SIG-M5 treated with dmso at 0.1 percent for 504 hours (cell line): ENCODE measurements around the gene NME7.
"Not testable (repeated sequence)": the region's sequence is repeated elsewhere in the genome, so short reads cannot be mapped to it uniquely, and the experiment has no call there.

Experiments used
- DNase-seq: peaks from one replicate; lab custom pipeline; 2025; ENCODE audit not compliant: unreplicated experiment; lab: John Stamatoyannopoulos, UW

Gene NME7

DNA sequence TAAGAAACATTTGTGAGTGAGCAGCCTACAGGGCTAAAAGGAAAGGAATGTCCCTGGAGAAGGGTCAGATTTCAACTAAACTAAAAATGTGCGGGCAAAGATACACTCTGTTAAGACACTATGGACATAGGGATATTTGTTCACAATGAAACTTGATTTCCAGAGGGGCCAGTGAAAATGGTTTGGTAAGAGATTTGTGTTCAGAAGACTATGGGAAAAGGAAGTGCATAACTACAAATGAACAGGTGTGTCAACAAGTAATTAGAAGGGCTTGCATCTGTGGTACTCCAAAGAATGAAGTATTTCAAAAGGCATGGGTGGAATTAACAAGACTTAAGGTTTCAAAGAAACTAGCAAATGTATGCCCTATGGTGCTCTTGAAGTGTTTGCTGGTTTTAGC, 60.4 kb downstream of the NME7 start:
- DNase-seq, result no peak

DNA sequence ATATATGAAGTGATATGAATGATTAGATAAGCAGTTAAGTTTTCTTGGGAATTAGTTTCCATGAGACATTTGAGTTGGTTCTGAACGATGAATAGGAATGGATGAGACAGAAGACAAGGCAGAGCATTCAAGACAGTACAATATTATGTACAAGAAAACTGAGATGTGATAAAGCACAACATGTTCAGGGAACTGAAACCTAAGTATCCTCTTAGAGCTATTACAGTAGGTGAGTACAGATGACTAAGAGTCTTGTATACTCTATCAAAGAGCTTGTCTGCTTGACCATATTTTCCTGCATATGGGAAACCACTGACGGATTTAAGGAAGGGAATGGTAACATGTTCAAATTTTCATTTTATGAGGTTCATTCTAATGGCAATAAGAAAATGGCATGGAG, 61.6 kb downstream of the NME7 start:
- DNase-seq, result no peak

DNA sequence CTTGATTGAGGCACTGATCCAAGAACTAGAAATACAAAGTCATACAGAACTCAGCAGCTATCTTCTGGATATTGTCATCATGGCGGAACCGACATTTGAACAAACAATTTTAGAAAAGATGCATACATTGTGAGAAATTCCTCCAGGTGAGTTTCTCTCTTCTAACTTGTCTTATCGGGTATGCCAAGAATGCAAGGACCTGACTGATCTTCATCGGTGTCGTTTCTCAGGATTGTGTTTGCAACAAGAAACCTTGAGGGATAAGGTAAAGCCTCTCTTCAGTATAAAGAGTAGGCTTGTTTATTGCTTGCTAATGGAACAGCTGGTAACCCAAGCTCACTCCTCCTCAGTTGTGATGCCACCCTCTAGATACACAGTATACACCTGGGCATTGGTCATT, 62.2 kb downstream of the NME7 start:
- DNase-seq, result no peak

- no peak for DNase-seq
Measured at GRCh38 chr1:169300854-169301253, 66.7 kb downstream of the NME7 start.

GRCh38 chr1:169298441-169298840, 69.2 kb downstream of the NME7 start:
- DNase-seq, result no peak

DNA sequence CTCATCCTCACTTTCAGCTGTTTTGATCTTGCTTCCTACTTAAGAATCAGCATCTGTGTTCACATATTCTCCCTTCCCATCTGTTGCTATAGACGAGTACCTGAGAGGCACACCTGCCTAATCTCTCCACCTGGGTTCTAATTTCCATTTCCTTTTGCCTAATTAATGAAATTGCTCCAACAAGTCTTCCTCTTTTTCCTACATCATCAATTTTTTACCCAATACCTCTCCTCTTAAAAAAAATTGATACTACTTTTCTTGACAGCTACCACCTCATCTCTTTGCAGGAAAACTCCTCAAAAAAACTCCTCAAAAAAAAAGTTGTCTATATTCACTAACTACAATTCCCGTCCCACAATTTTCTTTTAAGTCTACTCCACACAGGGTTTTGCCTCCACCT, 71.8 kb downstream of the NME7 start:
- no peak for DNase-seq

DNA sequence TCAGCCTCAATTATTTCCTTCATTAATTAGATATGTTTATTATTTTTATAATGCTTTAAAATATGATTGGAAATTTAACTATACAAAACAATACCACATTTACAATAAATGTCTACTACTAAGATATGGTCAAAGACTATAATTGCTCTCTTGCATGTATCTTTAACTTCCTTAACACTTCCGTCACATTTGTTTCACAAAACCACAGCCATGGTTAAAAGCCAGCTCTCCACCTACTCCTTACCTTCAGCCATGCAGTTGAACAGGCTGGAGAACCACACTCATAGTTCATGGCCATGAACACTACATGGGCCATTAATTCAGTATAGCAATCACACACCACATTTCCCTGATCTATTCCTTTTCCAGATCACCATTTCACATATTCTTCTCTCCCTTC, 72.2 kb downstream of the NME7 start:
- no peak for DNase-seq

DNA sequence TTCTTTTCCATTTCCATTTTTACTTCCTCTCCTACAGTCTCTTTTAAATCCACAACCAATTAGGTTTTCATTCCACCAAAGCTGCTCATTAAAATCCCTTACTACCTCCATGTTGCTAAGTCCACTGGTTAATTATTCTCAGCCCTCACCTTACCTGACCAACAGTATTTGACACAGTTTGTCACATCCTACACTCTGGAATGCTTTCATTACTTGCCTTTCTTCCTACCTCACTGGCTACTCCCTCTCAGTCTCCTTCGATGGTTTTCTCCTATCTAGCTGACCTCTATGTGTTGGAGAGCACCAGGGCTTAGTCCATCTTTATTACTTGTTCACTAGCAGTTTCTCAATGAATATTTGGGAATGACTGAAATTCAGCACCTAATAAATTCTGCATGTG, 78.6 kb downstream of the NME7 start:
- DNase-seq, result no peak

DNA sequence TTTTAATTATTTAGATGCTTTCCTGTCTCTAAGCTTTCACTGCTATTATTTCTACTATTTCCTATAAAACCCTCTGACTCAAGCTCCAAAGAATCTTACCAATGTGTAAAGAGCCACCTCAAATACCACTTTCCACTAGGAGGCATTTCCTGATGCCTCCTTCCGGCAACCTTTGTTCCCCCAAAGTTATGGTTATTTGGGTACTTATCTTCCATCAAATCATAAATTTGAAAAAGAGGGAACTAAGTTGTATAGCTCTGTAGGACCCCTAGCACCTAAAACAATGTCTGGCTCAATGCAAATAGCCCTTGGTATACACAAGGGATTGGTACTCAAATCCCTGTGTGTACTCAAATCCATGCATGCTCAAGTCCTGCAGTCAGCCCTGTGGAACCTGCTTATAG, 79.6 kb downstream of the NME7 start:
- DNase-seq, result no peak

- no peak for DNase-seq
Measured at GRCh38 chr1:169287280-169287679, 80.3 kb downstream of the NME7 start.

DNA sequence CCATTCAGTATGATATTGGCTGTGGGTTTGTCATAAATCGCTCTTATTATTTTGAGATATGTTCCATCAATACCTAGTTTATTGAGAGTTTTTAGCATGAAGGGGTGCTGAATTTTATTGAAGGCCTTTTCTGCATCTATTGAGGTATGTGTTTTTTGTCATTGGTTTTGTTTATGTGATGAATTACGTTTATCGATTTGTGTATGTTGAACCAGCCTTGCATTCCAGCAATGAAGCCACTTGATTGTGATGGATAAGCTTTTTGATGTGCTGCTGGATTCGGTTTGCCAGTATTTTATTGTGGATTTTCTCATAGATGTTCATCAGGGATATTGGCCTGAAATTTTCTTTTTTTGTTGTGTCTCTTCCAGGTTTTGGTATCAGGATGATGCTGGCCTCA, 86.0 kb downstream of the NME7 start:
- not testable (repeated sequence) for DNase-seq

DNA sequence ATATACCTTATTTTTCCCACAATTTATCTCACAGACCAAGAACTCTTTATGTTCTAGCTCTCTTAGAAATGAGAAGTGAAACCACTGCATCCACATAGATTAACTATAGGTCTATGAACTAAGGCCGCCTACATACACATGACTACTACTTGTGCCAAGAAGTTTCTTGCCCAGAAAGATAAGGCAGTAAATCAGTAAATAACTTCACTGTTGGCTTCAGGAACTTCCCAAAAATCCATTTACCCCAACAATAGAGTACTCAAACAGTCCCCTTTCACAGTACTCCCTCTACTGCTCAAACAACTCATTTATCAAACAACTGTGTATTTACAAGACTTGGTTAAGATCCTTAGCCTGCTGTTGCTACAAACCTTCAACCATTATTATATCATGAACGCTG, 96.5 kb downstream of the NME7 start:
- DNase-seq, result no peak

DNA sequence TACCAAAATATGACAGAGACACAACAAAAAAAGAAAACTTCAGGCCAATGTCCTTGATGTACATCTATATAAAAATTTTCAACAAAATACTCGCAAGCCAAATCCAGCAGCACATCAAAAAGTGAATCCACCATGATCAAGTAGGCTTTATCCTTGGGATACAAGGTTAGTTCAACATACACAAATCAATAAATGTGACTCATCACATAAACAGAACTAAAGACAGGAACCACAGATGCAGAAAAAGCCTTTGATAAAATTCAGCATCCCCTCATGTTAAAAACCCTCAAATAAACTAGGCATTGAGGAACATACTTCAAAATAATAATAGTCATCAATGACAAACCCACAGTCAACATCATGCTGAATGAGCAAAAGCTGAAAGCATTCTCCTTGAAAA, 101.5 kb downstream of the NME7 start:
- DNase-seq, result no peak

DNA sequence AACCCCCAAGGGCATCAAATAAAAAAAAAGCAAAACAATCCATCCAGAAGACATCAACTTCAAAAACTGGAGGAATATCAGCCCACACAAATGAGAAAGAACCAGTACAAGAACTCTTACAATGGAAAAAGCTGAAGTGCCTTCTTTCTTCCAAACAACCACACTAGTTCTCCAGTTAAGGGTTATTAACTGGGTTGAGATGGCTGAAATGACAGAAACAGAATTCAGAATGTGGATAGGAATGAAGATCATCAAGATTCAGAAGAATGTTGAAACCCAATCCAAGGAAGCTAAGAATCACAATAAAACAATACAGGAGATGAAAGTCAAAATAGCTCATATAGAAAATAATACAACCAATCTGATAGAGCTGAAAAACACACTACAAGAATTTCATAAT, 104.5 kb downstream of the NME7 start:
- DNase-seq, result no peak

DNA sequence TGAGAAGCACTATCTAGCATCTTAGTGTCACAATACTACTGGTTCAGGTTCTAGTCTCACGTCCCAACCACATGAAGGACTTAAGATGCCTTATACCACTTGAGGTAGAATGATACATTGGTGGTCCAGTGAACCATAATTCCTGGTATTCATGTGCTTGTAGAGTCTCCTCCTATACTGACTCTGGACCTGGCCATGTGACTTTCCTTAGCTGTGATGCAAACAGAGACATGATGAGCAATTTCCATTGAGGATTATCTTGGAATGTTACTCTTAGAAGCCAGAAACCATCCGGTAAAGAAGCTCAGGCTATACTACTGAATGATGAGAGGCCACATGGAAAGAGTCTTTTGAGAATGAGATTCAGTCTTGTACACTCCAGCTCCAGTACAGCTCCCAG, 105.7 kb downstream of the NME7 start:
- DNase-seq, result no peak

- DNase-seq, result no peak
Measured at GRCh38 chr1:169260478-169261151, 107.0 kb downstream of the NME7 start.

- no peak for DNase-seq
Measured at GRCh38 chr1:169259816-169260215, 107.8 kb downstream of the NME7 start.

DNA sequence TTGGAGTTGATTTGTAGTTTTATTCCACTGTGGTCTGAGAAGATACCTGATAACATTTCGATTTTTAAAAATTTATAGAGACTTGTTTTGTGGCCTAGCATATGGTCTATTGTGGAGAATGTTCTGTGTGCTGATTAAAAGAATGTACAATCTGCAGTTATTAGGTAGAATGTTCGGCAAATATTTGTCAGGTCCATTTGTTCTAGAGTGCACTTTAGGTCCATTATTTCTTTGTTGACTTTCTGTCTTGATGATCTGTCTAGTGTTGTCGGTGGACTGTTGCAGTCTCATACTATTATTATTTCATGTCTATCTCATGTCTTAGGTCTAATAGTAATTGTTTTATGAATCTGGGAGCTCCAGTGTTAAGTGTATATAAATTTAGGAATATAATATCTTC, 116.8 kb downstream of the NME7 start:
- DNase-seq, result no peak

GRCh38 chr1:169250022-169250421, 117.6 kb downstream of the NME7 start:
- DNase-seq, result no peak

GRCh38 chr1:169249611-169250010, 118.0 kb downstream of the NME7 start:
- no peak for DNase-seq

DNA sequence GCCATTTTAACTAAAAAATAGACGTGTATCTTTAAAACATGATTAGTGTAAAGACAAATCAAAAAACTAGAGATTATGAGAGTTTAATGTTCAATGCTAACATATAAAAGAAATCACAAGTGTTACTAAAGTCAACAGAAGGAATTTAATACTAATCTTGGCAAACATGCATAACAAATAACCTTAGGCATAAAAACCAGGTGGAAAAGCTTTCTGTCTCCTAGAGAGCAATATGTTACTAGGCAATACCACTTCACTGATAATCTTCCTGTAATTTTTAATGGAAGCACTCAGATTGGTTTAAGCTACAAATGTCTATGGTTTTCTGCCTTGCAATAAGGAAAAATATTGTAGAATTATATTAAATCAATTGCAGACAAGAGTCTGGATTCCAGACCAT, 121.9 kb downstream of the NME7 start:
- DNase-seq, result no peak

DNA sequence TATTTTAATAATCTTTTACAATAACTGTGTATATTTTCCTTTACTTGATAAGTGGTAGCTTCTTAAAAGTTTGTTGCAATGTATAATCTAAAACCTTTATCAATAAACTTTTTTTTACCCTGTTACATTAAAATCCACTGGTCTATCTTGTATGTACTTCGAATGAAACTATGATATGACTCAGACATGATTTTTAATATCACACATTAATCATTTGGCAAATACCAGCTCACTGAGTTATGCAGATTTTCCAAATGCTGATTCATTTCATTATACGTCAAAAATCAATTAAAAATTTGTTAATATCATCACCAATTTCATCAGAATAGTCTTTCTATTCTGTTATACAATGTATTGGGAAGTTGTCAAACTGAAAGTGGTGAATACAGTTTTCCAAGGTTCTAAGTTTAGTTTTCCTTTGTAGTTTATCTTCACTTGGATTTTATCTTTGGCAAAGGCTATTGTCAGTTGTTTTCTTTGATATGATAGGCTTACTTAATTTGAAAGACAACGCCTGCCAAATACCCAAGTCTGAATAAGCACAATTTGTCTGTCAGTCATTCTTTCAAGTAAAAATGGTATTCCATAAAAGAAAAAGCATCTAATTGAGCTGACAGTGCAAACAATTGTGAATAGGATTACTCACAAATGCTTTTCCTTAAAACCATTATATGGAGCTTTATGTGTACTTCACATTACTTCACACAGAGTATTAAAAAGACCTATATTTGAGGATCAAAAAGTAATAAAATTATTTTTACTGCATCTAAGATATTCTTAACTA, 127.0 kb downstream of the NME7 start:
- no peak for DNase-seq

GRCh38 chr1:169236880-169237279, 130.7 kb downstream of the NME7 start:
- no peak for DNase-seq
